ENCODE results near the gene MYOM1. TPM values are rescaled to one million over a fixed set of nuclear protein-coding genes. Genes with fewer than 3 reads are reported as not detected.

MYOM1 gene
- polyA plus RNA-seq, 4 donors, result 1.5 to 7.9 (median 2.8) TPM

GRCh38 chr18:3044931-3045698 is 174.7 kb downstream of the MYOM1 start:
- DNase-seq, result peak; percentile 87 to 90
- no peaks in the 10 kb centered on the region for H3K36me3 ChIP-seq (ENCODE audit: control insufficient read depth in 3 of 3, insufficient read depth in 2 of 3, low read depth in 1 of 3, low read length in 3 of 3)
- peaks cover 3 to 44% (median 6%) of the 10 kb centered on the region in 3 donors for H3K4me1 ChIP-seq (ENCODE audit: control insufficient read depth in 3 of 3, insufficient read depth in 2 of 3, low read depth in 1 of 3, low read length in 2 of 3)
- WGBS, 3 donors, result 10 to 27% (median 22%) methylated on average over 12 of the region's 12 CpGs
- no peaks in the 10 kb centered on the region for H3K9me3 ChIP-seq (ENCODE audit: control insufficient read depth in 2 of 2, insufficient read depth in 1 of 2, low read depth in 1 of 2, low read length in 1 of 2)
- H3K4me3 ChIP-seq (ENCODE audit: low read depth in 1 of 3, low read length in 3 of 3), result no peak overlapping the region
- FAIRE-seq, result no peak
- H3K27me3 ChIP-seq (ENCODE audit: control insufficient read depth in 3 of 3, insufficient read depth in 3 of 3, low read length in 3 of 3), result no peaks in the 10 kb centered on the region
- peak overlapping the region; percentile 80 to 90 (median 88) for H3K27ac ChIP-seq (ENCODE audit: low read depth in 1 of 3, low read length in 2 of 3)

GRCh38 chr18:3042379-3042778 is 177.4 kb downstream of the MYOM1 start:
- H3K9me3 ChIP-seq (ENCODE audit: control insufficient read depth in 2 of 2, insufficient read depth in 1 of 2, low read depth in 1 of 2, low read length in 1 of 2), result no peaks in the 10 kb centered on the region
- peaks cover 3 to 46% (median 6%) of the 10 kb centered on the region in 3 donors for H3K4me1 ChIP-seq (ENCODE audit: control insufficient read depth in 3 of 3, insufficient read depth in 2 of 3, low read depth in 1 of 3, low read length in 2 of 3)
- no peaks in the 10 kb centered on the region for H3K27me3 ChIP-seq (ENCODE audit: control insufficient read depth in 3 of 3, insufficient read depth in 3 of 3, low read length in 3 of 3)
- DNase-seq (peak; percentile 73 to 87), FAIRE-seq (no peak)
- 15 to 64% (median 23%) methylated on average over 2 of the region's 2 CpGs for WGBS, 3 donors
- no peaks in the 10 kb centered on the region for H3K36me3 ChIP-seq (ENCODE audit: control insufficient read depth in 3 of 3, insufficient read depth in 2 of 3, low read depth in 1 of 3, low read length in 3 of 3)
- peak overlapping the region; percentile 62 to 72 (median 67) for H3K27ac ChIP-seq (ENCODE audit: low read depth in 1 of 3, low read length in 2 of 3)
- no peak overlapping the region for H3K4me3 ChIP-seq (ENCODE audit: low read depth in 1 of 3, low read length in 3 of 3)

GRCh38 chr18:3041843-3042242 is 177.9 kb downstream of the MYOM1 start:
- Histone ChIP-seq H3K4me3 (ENCODE audit: low read depth in 1 of 3, low read length in 3 of 3) (no peak overlapping the region), H3K36me3 (ENCODE audit: control insufficient read depth in 3 of 3, insufficient read depth in 2 of 3, low read depth in 1 of 3, low read length in 3 of 3) (no peaks in the 10 kb centered on the region), H3K27ac (ENCODE audit: low read depth in 1 of 3, low read length in 2 of 3) (peak overlapping the region; percentile 62 to 72 (median 67)), H3K9me3 (ENCODE audit: control insufficient read depth in 2 of 2, insufficient read depth in 1 of 2, low read depth in 1 of 2, low read length in 1 of 2) (no peaks in the 10 kb centered on the region), H3K4me1 (ENCODE audit: control insufficient read depth in 3 of 3, insufficient read depth in 2 of 3, low read depth in 1 of 3, low read length in 2 of 3) (peaks cover 3 to 46% (median 6%) of the 10 kb centered on the region in 3 donors), H3K27me3 (ENCODE audit: control insufficient read depth in 3 of 3, insufficient read depth in 3 of 3, low read length in 3 of 3) (no peaks in the 10 kb centered on the region)
- FAIRE-seq (no peak), DNase-seq (no peak)
- 65 to 74% (median 68%) methylated on average over 5 of the region's 5 CpGs for WGBS, 3 donors

- Histone ChIP-seq H3K36me3 (ENCODE audit: control insufficient read depth in 3 of 3, insufficient read depth in 2 of 3, low read depth in 1 of 3, low read length in 3 of 3) (no peaks in the 10 kb centered on the region), H3K9me3 (ENCODE audit: control insufficient read depth in 2 of 2, insufficient read depth in 1 of 2, low read depth in 1 of 2, low read length in 1 of 2) (no peaks in the 10 kb centered on the region), H3K4me1 (ENCODE audit: control insufficient read depth in 3 of 3, insufficient read depth in 2 of 3, low read depth in 1 of 3, low read length in 2 of 3) (peaks cover 3 to 36% (median 6%) of the 10 kb centered on the region in 3 donors), H3K27me3 (ENCODE audit: control insufficient read depth in 3 of 3, insufficient read depth in 3 of 3, low read length in 3 of 3) (no peaks in the 10 kb centered on the region), H3K27ac (ENCODE audit: low read depth in 1 of 3, low read length in 2 of 3) (no peak overlapping the region), H3K4me3 (ENCODE audit: low read depth in 1 of 3, low read length in 3 of 3) (no peak overlapping the region)
- no peak for DNase-seq
- WGBS, 3 donors, result 90 to 95% (median 95%) methylated on average over 8 of the region's 8 CpGs
- FAIRE-seq, result no peak
These were observed 178.9 kb downstream of the MYOM1 start for GRCh38 chr18:3040881-3041280.

- 87 to 95% (median 91%) methylated on average over 2 of the region's 2 CpGs for WGBS, 3 donors
- FAIRE-seq (no peak), DNase-seq (no peak)
- no peaks in the 10 kb centered on the region for H3K27me3 ChIP-seq (ENCODE audit: control insufficient read depth in 3 of 3, insufficient read depth in 3 of 3, low read length in 3 of 3)
- no peaks in the 10 kb centered on the region for H3K9me3 ChIP-seq (ENCODE audit: control insufficient read depth in 2 of 2, insufficient read depth in 1 of 2, low read depth in 1 of 2, low read length in 1 of 2)
- H3K4me1 ChIP-seq (ENCODE audit: control insufficient read depth in 3 of 3, insufficient read depth in 2 of 3, low read depth in 1 of 3, low read length in 2 of 3), result peaks cover 3 to 29% (median 6%) of the 10 kb centered on the region in 3 donors
- no peaks in the 10 kb centered on the region for H3K36me3 ChIP-seq (ENCODE audit: control insufficient read depth in 3 of 3, insufficient read depth in 2 of 3, low read depth in 1 of 3, low read length in 3 of 3)
- H3K4me3 ChIP-seq (ENCODE audit: low read depth in 1 of 3, low read length in 3 of 3), result no peak overlapping the region
- H3K27ac ChIP-seq (ENCODE audit: low read depth in 1 of 3, low read length in 2 of 3), result no peak overlapping the region
These were observed 179.6 kb downstream of the MYOM1 start for GRCh38 chr18:3040173-3040572.

- Histone ChIP-seq H3K4me1 (ENCODE audit: control insufficient read depth in 3 of 3, insufficient read depth in 2 of 3, low read depth in 1 of 3, low read length in 2 of 3) (peaks cover 0 to 10% (median 6%) of the 10 kb centered on the region in 3 donors), H3K27me3 (ENCODE audit: control insufficient read depth in 3 of 3, insufficient read depth in 3 of 3, low read length in 3 of 3) (no peaks in the 10 kb centered on the region), H3K27ac (ENCODE audit: low read depth in 1 of 3, low read length in 2 of 3) (peak overlapping the region; percentile 64 to 92 (median 85)), H3K4me3 (ENCODE audit: low read depth in 1 of 3, low read length in 3 of 3) (no peak overlapping the region), H3K36me3 (ENCODE audit: control insufficient read depth in 3 of 3, insufficient read depth in 2 of 3, low read depth in 1 of 3, low read length in 3 of 3) (no peaks in the 10 kb centered on the region), H3K9me3 (ENCODE audit: control insufficient read depth in 2 of 2, insufficient read depth in 1 of 2, low read depth in 1 of 2, low read length in 1 of 2) (no peaks in the 10 kb centered on the region)
- FAIRE-seq (no peak), DNase-seq (peak; percentile 84 to 87)
- WGBS, 3 donors, result 23 to 33% (median 26%) methylated on average over 4 of the region's 4 CpGs
These were observed 182.3 kb downstream of the MYOM1 start for GRCh38 chr18:3037423-3037915.

GRCh38 chr18:3036108-3036507 is 183.7 kb downstream of the MYOM1 start:
- no peak for FAIRE-seq
- no peak overlapping the region for H3K4me3 ChIP-seq (ENCODE audit: low read depth in 1 of 3, low read length in 3 of 3)

GRCh38 chr18:3035635-3036034 is 184.1 kb downstream of the MYOM1 start:
- no peak for FAIRE-seq
- no peak for DNase-seq
- no peak overlapping the region for H3K4me3 ChIP-seq (ENCODE audit: low read depth in 1 of 3, low read length in 3 of 3)
- H3K4me1 ChIP-seq (ENCODE audit: control insufficient read depth in 3 of 3, insufficient read depth in 2 of 3, low read depth in 1 of 3, low read length in 2 of 3), result peaks cover 0 to 6% (median 0%) of the 10 kb centered on the region in 3 donors
- no peaks in the 10 kb centered on the region for H3K27me3 ChIP-seq (ENCODE audit: control insufficient read depth in 3 of 3, insufficient read depth in 3 of 3, low read length in 3 of 3)
- no peaks in the 10 kb centered on the region for H3K9me3 ChIP-seq (ENCODE audit: control insufficient read depth in 2 of 2, insufficient read depth in 1 of 2, low read depth in 1 of 2, low read length in 1 of 2)
- H3K36me3 ChIP-seq (ENCODE audit: control insufficient read depth in 3 of 3, insufficient read depth in 2 of 3, low read depth in 1 of 3, low read length in 3 of 3), result no peaks in the 10 kb centered on the region
- WGBS, 3 donors, result 89 to 93% (median 93%) methylated on average over 5 of the region's 5 CpGs
- H3K27ac ChIP-seq (ENCODE audit: low read depth in 1 of 3, low read length in 2 of 3), result no peak overlapping the region

More at GRCh38 chr18:3036108-3036507, 183.7 kb downstream of the MYOM1 start:
- Histone ChIP-seq H3K4me1 (ENCODE audit: control insufficient read depth in 3 of 3, insufficient read depth in 2 of 3, low read depth in 1 of 3, low read length in 2 of 3) (peaks cover 0 to 6% (median 0%) of the 10 kb centered on the region in 3 donors), H3K27me3 (ENCODE audit: control insufficient read depth in 3 of 3, insufficient read depth in 3 of 3, low read length in 3 of 3) (no peaks in the 10 kb centered on the region), H3K36me3 (ENCODE audit: control insufficient read depth in 3 of 3, insufficient read depth in 2 of 3, low read depth in 1 of 3, low read length in 3 of 3) (no peaks in the 10 kb centered on the region), H3K27ac (ENCODE audit: low read depth in 1 of 3, low read length in 2 of 3) (no peak overlapping the region), H3K9me3 (ENCODE audit: control insufficient read depth in 2 of 2, insufficient read depth in 1 of 2, low read depth in 1 of 2, low read length in 1 of 2) (no peaks in the 10 kb centered on the region)
- DNase-seq, result no peak
- 94 to 99% (median 95%) methylated on average over 5 of the region's 5 CpGs for WGBS, 3 donors
